Activated CD8-positive, alpha-beta memory T cell treated with anti-CD3 and anti-CD28 coated beads, Interleukin-2, amount 50 U/mL, for 1 hour (primary cell): ENCODE measurements around the gene SMAD9.
"Not testable (repeated sequence)": the region's sequence is repeated elsewhere in the genome, so short reads cannot be mapped to it uniquely, and the experiment has no call there.

Experiments used
- DNase-seq: peaks from one replicate; pipeline ENCODE4 v3.0.0-alpha.2; 2020; ENCODE audit errors: extremely low read depth

The SMAD9 gene

GRCh38 chr13:36912369-36912768 lies 7.7 kb downstream of the SMAD9 start:
- no peak for DNase-seq

GRCh38 chr13:36910545-36910944 lies 9.5 kb downstream of the SMAD9 start:
- no peak for DNase-seq

GRCh38 chr13:36907821-36908220 lies 12.2 kb downstream of the SMAD9 start:
- no peak for DNase-seq

GRCh38 chr13:36907266-36907665 lies 12.8 kb downstream of the SMAD9 start:
- DNase-seq, result no peak

- DNase-seq, result no peak
Measured at GRCh38 chr13:36905944-36906343, 14.1 kb downstream of the SMAD9 start.

- no peak for DNase-seq
Measured at GRCh38 chr13:36903925-36904595, 16.0 kb downstream of the SMAD9 start.

GRCh38 chr13:36897054-36897616 lies 22.9 kb downstream of the SMAD9 start:
- no peak for DNase-seq

- no peak for DNase-seq
Measured at GRCh38 chr13:36891752-36892151, 28.3 kb downstream of the SMAD9 start.

GRCh38 chr13:36888645-36889044 lies 31.4 kb downstream of the SMAD9 start:
- no peak for DNase-seq

- DNase-seq, result no peak
Measured at GRCh38 chr13:36887758-36888521, 32.1 kb downstream of the SMAD9 start.

GRCh38 chr13:36885901-36886300 lies 34.1 kb downstream of the SMAD9 start:
- DNase-seq, result no peak

GRCh38 chr13:36884235-36884634 lies 35.8 kb downstream of the SMAD9 start:
- DNase-seq, result no peak

- no peak for DNase-seq
Measured at GRCh38 chr13:36883824-36884223, 36.2 kb downstream of the SMAD9 start.

GRCh38 chr13:36883392-36883791 lies 36.6 kb downstream of the SMAD9 start:
- not testable (repeated sequence) for DNase-seq

- no peak for DNase-seq
Measured at GRCh38 chr13:36882829-36883390, 37.1 kb downstream of the SMAD9 start.

GRCh38 chr13:36880961-36881360 lies 39.1 kb downstream of the SMAD9 start:
- no peak for DNase-seq

- DNase-seq, result no peak
Measured at GRCh38 chr13:36879218-36879938, 40.7 kb downstream of the SMAD9 start.

GRCh38 chr13:36875961-36876360 lies 44.1 kb downstream of the SMAD9 start:
- DNase-seq, result no peak

GRCh38 chr13:36875431-36875830 lies 44.6 kb downstream of the SMAD9 start:
- no peak for DNase-seq

- DNase-seq, result no peak
Measured at GRCh38 chr13:36872621-36873020, 47.4 kb downstream of the SMAD9 start.

- no peak for DNase-seq
Measured at GRCh38 chr13:36870050-36870692, 49.9 kb downstream of the SMAD9 start.

GRCh38 chr13:36866232-36866631 lies 53.8 kb downstream of the SMAD9 start:
- DNase-seq, result no peak
